NCI-H2081 (cell line): ENCODE data around the gene CST8.
A peak's percentile ranks its signal among the peaks of the same experiment; 100 is the strongest.
"Not testable (repeated sequence)": the region's sequence is repeated elsewhere in the genome, so short reads cannot be mapped to it uniquely, and the experiment has no call there.

ENCODE experiments used
- DNase-seq, 2 experiments: peaks; one replicate each; lab custom pipeline; 2025; lab: John Stamatoyannopoulos, UW

CST8 gene, protein sequence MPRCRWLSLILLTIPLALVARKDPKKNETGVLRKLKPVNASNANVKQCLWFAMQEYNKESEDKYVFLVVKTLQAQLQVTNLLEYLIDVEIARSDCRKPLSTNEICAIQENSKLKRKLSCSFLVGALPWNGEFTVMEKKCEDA

DNA sequence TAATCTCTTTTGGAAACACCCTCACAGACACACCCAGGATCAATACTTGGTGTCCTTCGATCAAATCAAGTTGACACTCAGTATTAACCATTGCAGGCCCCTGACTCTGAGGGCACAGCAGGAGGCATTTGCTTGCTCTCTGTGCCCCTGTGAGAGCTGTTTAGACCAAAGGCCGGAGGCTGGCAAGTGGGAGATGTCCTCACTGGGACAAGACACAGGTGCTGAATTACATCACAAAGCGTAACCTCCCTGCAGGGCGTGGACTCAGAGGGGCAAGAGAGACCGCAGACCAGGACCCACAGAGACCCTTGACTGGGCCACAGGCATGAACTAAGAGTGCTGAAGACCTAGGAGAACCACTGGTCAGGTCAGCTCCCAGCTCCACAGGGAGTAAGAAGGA is at the start of gene CST8:
TSS of gene CST8 (plus strand) at position 301 of the 400 bp plus-strand sequence. CDS start 551 bp downstream, outside the sequence.
- no peak for DNase-seq

DNA sequence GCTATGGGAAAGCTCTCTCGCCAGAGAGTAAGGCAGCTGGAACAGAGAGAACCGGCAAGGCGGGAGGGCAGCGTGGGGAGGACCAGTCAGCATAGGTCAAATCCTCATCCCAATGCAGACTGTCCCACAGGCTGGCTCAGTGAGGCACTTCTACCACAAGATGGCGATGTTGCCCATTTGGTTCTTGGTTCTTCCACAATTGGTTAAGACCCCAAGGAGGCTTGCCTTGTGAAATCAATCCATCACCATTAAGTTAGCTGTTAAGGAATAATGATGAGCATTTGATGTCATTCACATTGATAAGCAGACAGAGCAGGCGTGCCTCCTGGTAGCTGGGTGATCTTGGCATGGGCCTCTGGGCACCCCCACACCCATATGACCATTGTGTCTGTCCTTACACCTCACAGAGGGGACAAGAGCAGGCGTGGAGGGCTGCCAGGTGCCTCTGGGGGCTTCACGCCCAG is 49.0 kb upstream of the CST8 start:
- DNase-seq: peak; percentile 59 to 61

GRCh38 chr20:23442436-23442835 is 48.5 kb upstream of the CST8 start:
- DNase-seq: no peak

GRCh38 chr20:23444859-23445258 is 46.1 kb upstream of the CST8 start:
- DNase-seq: no peak

- no peak for DNase-seq
Measured at GRCh38 chr20:23445596-23446217, 45.2 kb upstream of the CST8 start.

- peak; percentile 15 to 51 for DNase-seq
Measured at GRCh38 chr20:23446505-23446904, 44.4 kb upstream of the CST8 start.

- no peak for DNase-seq
Measured at GRCh38 chr20:23448167-23448566, 42.8 kb upstream of the CST8 start.

DNA sequence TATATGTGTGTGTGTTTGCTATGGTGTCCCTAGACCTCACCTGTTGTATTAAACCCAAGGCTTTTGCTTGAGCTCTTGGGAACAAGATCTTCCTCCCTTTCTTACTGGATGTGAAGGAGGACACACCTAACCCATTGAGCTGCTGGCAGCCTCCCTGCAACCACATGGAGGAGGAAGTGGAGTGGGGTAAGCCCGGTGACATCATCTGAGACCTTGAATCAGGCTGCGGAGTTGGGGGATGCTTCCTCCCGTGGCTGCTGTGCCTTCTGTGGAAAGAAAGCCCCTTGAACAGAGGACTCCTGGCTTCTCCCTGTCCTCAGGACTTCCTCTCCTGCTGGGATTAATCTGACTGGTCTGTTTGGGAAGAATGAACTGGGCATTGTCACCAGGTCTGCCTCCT is 41.5 kb upstream of the CST8 start:
- no peak for DNase-seq

GRCh38 chr20:23450877-23451276 is 40.0 kb upstream of the CST8 start:
- DNase-seq: no peak

DNA sequence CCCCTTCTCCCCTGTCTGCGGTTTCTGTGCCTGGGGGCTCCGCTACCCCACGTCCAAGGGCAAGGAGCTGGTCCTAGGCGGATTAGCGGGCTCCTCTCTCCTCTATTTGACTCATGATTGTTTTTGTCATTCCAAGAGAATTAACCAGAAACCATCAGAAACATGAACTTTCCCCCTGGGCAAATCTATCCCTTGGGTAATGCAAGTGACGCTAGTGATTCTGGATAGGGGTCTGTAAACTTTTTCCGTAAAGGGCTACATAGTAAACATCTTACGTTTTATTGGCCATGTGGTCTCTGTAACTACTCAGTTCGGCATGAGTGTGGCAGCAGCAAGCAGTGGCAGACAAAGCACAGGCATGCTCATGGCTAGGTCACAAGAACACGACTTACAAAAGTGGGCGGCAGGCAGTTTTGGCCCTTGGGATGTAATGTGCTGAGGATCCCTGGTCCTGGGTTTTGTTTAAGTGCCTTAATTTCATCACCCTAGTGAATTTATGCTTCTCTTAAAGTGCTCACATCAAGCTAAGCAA is 38.9 kb upstream of the CST8 start:
- DNase-seq: no peak

- DNase-seq: no peak
Measured at GRCh38 chr20:23452776-23453175, 38.1 kb upstream of the CST8 start, which contains the start of gene CST11. CST11 (minus strand) TSS chr20:23452876; CDS start chr20:23452811, 65 bp downstream.

- DNase-seq: no peak
Measured at GRCh38 chr20:23453549-23454543, 37.1 kb upstream of the CST8 start.

GRCh38 chr20:23454816-23455215 is 36.1 kb upstream of the CST8 start:
- DNase-seq: no peak

DNA sequence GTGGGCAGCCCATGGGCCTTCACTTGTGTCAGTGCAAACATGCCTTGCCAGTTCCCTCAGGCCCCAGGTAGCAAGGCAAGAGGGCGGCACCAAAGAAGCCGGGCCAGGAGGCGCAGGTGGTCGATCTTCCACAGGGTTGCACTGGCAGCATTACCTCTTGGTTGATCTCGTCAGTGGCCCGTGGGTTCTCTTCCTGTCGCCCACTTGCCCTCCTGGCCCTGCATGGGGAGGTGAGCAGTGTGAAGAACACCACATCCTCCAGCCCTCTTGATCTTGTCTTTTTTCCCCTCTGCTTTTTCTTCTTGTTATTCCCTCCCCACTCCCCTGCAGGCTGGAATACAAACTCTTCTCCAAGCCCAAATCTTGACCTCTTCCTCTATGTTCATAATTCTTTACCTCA is 35.3 kb upstream of the CST8 start:
- no peak for DNase-seq

- peak; percentile 1 to 55 for DNase-seq
Measured at GRCh38 chr20:23456409-23456808, 34.5 kb upstream of the CST8 start.

DNA sequence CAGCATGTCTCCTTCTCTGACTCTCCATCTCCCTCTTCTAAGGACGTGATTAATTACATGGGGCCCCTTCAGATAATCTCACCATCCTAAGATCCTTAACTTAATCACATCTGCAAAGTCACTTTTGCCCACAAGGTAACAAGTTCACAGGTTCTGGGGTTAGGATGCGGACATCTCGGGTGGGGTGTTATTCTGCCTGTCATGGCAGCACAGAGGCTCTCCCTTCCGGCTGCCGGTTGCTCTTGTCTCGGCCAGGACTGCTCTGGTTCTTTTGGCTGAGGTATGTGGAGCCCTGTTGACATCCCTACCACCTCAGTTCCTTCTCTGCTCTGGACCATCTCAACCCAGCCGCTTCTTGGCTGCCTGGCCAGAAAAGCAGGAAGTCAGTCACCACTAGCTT is 34.0 kb upstream of the CST8 start:
- no peak for DNase-seq

DNA sequence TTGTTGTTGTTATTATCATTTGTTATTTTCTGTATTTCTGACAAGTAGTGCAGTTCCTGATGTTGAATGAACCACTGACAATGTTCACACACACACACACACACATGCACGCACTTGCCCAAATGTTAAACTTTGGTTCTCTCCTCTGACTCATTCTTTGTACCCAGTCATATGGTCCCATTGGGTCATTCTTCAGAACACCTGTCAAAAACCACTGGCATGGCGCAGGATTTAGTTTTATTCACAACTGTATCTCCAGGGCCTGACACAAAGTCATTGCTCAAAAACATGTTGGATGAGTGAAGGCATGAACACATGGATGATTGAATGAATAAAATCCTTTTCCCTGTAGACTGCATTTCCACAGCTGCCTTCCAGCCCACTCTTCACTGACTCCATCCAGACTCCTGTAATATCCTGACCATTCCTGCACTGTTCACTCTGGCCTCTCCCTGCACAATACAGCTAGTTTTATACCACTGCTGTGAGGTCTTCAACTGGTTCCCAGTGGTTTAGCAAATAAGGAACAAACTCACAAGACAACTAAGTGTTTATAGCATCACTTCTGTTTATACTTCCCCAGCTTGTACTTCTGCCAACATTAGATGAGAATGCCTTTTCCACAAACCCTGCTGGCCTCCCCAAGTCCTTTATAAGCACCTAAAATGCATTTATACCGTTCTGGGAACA is 31.3 kb upstream of the CST8 start:
- no peak for DNase-seq

DNA sequence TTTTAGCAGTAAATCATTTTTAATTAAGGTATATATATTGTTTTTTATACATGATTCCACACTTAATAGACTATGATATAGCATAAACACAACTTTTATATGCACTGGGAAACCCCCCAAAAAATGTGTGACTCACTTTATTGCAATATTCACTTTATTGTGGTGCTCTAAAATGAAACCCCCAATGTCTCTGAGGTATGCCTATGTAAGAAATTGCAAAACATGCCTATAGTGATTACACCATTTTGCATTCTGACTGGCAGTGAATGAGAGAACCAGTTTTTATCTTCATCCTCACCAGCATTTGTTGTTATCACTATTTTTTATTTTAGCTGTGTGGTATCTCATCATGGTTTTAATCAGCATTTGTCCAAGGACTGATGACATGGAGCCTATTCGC is 29.7 kb upstream of the CST8 start:
- no peak for DNase-seq

DNA sequence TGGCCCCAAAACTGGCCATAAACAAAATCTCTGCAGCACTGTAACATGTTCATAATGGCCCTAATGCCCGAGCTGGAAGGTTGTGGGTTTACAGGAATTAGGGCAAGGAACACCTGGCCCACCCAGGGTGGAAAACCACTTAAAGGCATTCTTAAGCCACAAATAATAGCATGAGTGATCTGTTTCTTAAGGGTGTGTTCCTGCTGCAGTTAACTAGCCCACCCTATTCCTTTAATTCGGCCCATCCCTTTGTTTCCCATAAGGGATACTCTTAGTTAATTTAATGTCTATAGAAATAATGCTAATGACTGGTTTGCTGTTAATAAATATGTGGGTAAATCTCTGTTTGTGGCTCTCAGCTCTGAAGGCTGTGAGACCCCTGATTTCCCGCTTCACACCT is 24.0 kb upstream of the CST8 start:
- DNase-seq: not testable (repeated sequence)

- DNase-seq: not testable (repeated sequence)
Measured at GRCh38 chr20:23472306-23472705, 18.6 kb upstream of the CST8 start.

DNA sequence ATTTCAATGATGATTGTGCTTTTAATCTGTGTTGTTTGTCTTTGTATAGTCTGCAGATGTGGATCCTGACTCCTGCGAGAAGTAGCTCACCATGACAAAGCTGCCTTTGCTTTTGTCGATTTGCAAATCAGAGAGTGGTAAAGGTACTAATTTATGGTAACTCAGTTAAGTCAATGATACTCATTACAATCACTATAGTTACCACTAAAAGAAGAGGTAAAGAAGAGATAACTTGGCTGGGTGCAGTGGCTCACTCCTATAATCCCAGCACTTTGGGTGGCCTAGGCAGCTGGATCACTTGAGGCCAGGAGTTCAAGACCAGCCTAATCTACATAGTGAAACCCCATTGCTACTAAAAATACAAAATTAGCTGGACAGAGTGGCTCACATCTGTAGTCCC is 17.6 kb upstream of the CST8 start:
- DNase-seq: not testable (repeated sequence)

DNA sequence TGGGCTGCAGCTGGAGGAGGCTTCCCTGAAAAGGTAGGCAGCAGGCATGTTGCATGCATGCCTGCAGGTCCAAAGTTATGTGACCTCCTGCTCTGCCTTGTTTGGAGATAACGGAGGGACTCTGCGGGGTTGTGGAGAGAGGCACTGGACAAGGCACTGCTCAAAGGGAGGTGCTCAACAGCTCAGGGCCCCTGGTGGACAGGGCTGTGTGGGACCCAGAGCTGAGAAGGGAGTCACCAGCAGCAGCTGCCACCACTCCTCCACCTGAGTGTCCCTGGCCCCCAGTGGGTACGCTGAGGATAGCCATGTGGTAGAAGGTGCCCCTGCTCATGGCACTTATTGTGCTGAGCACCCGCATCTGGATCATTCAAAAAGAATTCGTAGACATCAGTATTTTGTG is 15.5 kb upstream of the CST8 start:
- no peak for DNase-seq
